Astrocyte of the cerebellum (primary cell): ENCODE data around the gene IFI44.

Experiments used
- DNase-seq: peaks from one replicate; pipeline ENCODE4 v3.0.0-alpha.2; 2011; ENCODE audit warnings: low read depth
- H3K4me3 ChIP-seq: 2 replicates; pipeline ENCODE4 v1.5.1; 2011; ENCODE audit warnings: mild to moderate bottlenecking, low read depth, low read length, moderate library complexity
- in situ Hi-C: cut with HindIII; loops from 2 replicates; pipeline ENCODE4 v1.10.0; 2017; ENCODE audit warnings: low sequenced_read_pairs
- TF ChIP-seq, protein P1 (sequence below): IDR thresholded peaks from 2 replicates; pipeline ENCODE4 v1.5.1; 2012; ENCODE audit warnings: low read length, low read depth, moderate library complexity, mild to moderate bottlenecking; ENCODE audit errors: missing control alignments

Gene IFI44

DNA sequence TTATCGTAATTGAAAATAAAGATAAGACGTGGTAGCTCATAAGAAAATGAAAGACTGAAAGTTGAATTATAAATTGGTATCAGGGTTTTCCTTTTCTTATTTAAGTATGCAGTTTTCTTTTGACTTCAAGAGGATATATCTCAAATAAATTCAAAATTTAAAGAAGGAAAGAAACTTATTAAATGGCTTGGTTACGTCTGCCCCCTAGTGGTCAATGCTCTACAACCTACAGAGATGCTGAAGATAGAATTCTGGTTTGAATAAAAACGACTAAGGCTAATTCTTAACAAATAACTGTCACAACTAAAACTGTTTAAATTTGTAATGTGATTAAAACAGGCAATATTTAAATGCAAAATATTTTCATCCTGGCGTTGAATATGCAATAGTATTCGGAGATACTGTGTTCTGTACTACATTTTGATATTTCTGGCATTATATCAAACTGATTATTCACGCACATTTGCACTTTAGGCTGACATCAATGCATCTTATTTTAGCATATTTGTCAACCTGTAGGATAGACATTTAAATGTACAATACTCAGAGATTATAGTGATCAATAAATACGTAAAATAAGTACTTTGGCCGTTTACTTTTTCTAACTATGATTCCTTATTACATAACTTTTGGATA, 26.8 kb downstream of the IFI44 start:
- peak; percentile 80 for DNase-seq

GRCh38 chr1:78676993-78677392, 27.4 kb downstream of the IFI44 start:
- no peak overlapping the region for H3K4me3 ChIP-seq
- in situ Hi-C loops: no loop called here
- DNase-seq: no peak
- TF ChIP-seq, protein P1, sequence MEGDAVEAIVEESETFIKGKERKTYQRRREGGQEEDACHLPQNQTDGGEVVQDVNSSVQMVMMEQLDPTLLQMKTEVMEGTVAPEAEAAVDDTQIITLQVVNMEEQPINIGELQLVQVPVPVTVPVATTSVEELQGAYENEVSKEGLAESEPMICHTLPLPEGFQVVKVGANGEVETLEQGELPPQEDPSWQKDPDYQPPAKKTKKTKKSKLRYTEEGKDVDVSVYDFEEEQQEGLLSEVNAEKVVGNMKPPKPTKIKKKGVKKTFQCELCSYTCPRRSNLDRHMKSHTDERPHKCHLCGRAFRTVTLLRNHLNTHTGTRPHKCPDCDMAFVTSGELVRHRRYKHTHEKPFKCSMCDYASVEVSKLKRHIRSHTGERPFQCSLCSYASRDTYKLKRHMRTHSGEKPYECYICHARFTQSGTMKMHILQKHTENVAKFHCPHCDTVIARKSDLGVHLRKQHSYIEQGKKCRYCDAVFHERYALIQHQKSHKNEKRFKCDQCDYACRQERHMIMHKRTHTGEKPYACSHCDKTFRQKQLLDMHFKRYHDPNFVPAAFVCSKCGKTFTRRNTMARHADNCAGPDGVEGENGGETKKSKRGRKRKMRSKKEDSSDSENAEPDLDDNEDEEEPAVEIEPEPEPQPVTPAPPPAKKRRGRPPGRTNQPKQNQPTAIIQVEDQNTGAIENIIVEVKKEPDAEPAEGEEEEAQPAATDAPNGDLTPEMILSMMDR: no peak

More for the DNA sequence above, 26.8 kb downstream of the IFI44 start:
- H3K4me3 ChIP-seq: no peak overlapping the region
- TF ChIP-seq, protein P1: peak; percentile 65
- in situ Hi-C loops: no loop called here

DNA sequence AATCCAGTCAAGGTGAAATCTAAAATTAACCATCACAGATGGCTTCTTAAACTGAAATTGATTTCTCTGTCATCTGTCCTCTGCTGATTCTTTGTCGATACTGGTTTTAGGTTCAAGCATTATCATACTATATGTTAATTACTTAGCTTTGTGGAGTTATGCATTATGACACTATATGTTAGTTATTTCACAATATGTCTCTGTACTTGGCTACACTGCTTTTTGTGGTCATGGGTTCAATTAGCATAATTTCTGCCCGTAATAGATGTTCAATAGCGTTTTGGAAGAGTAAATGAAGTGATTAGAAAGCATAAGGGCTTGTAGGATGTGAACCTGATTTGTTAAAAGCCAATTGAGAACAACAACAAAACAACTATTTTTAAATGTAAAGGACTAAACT, 28.2 kb downstream of the IFI44 start:
- no peak overlapping the region for H3K4me3 ChIP-seq
- DNase-seq: no peak
- TF ChIP-seq, protein P1: no peak
- in situ Hi-C loops: no loop called here

DNA sequence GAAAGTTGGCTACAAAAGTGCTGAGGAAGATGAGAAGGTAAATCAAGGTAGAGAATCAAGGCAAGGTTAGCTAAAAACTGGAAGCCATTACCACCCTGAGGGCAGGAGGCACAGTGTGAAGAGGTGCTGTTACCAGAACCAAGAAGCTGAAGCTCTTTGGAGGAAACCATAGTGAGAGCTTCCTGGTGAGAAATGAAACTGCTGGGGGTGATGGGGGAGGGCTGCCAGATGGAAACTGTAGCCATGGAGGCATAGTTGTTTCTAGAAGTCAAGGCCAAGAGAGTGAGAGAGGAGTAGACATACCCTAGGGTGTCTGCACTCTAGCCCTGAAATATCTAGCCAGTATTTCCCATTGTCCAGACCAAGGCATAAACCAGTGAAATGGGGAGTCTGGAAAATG, 28.7 kb downstream of the IFI44 start:
- in situ Hi-C loops: no loop called here
- TF ChIP-seq, protein P1: no peak
- no peak overlapping the region for H3K4me3 ChIP-seq
- DNase-seq: no peak

- TF ChIP-seq, protein P1: no peak
- no peak for DNase-seq
- no peak overlapping the region for H3K4me3 ChIP-seq
- in situ Hi-C loops: no loop called here
These were observed 31.6 kb downstream of the IFI44 start for GRCh38 chr1:78681265-78681664.

GRCh38 chr1:78682496-78682895, 32.9 kb downstream of the IFI44 start:
- in situ Hi-C loops: no loop called here
- TF ChIP-seq, protein P1: no peak
- no peak for DNase-seq
- no peak overlapping the region for H3K4me3 ChIP-seq
